Lower leg skin (tissue), 3 donors: Measurements from ENCODE around the gene MRPL33.

ENCODE experiments used
- POLR2A ChIP-seq, 2 donors: fragments of 450-650 bp; IDR thresholded peaks; one replicate each; pipeline ENCODE4 v1.6.1; 2016 to 2017; ENCODE audit warnings: antibody characterized with exemption in 2 of 2, mild to moderate bottlenecking in 1 of 2, moderate library complexity in 1 of 2
- TF ChIP-seq, protein P1 (sequence below), 3 donors: fragments of 450-650 bp; IDR thresholded peaks; one replicate each; pipeline ENCODE4 v1.5.1; 2016; ENCODE audit warnings: antibody characterized with exemption in 3 of 3, mild to moderate bottlenecking in 3 of 3, moderate library complexity in 2 of 3

DNA sequence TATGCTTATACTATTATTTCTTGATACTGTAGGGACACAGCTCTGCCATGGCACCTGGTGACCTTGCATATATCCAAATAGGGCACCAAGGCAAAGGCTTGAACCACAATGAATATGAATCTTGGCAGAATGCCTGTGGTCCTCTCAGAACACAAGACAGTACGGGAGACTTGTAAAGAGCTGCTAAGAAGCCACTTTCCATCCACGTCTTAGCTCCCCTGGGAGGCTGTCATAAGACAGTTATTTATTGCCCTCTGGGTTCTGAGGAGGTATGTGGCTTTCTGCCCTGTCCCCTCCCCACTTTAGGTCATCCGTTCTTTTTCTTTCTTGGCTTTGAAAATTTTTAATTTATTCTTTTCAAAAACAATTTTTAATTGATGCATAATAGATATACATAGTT lies 29.8 kb upstream of the MRPL33 start:
- TF ChIP-seq POLR2A (IDR thresholded peaks at IDR 0.05): no peak
- TF ChIP-seq, protein P1, sequence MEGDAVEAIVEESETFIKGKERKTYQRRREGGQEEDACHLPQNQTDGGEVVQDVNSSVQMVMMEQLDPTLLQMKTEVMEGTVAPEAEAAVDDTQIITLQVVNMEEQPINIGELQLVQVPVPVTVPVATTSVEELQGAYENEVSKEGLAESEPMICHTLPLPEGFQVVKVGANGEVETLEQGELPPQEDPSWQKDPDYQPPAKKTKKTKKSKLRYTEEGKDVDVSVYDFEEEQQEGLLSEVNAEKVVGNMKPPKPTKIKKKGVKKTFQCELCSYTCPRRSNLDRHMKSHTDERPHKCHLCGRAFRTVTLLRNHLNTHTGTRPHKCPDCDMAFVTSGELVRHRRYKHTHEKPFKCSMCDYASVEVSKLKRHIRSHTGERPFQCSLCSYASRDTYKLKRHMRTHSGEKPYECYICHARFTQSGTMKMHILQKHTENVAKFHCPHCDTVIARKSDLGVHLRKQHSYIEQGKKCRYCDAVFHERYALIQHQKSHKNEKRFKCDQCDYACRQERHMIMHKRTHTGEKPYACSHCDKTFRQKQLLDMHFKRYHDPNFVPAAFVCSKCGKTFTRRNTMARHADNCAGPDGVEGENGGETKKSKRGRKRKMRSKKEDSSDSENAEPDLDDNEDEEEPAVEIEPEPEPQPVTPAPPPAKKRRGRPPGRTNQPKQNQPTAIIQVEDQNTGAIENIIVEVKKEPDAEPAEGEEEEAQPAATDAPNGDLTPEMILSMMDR (IDR thresholded peaks at IDR 0.05): no peak
